ENCODE results near the gene OSBPL8.

The OSBPL8 gene

GRCh38 chr12:76346798-76347420, 212.7 kb downstream of the OSBPL8 start:
- Histone ChIP-seq H3K9me3 (replicated peaks in 1 of 2; ENCODE audit: control insufficient read depth in 2 of 2, insufficient read depth in 1 of 2, low read depth in 1 of 2, low read length in 2 of 2) (no peaks in the 10 kb centered on the region), H4K8ac (ENCODE audit: low read depth, low read length) (no peak overlapping the region), H3K4me3 (ENCODE audit: low read length in 2 of 2) (peak overlapping the region in 1 of 2 donors; percentile 80), H3K27me3 (ENCODE audit: control insufficient read depth in 3 of 3, insufficient read depth in 3 of 3, low read depth in 1 of 3, low read length in 3 of 3) (no peaks in the 10 kb centered on the region), H3K4ac (ENCODE audit: low read length) (no peak overlapping the region), H3K18ac (ENCODE audit: low read length) (no peak overlapping the region), H2BK12ac (ENCODE audit: low read length) (no peak overlapping the region), H3K4me1 (ENCODE audit: control insufficient read depth in 2 of 2, insufficient read depth in 1 of 2, low read depth in 1 of 2, low read length in 2 of 2) (peaks cover 6 to 7% of the 10 kb centered on the region in 2 donors), H3K14ac (ENCODE audit: low read length) (no peak overlapping the region), H3K4me2 (ENCODE audit: insufficient read depth, low read length, poor library complexity, severe bottlenecking) (no peak overlapping the region), H2AK5ac (ENCODE audit: low read depth, low read length) (no peak overlapping the region), H2BK120ac (ENCODE audit: low read depth, low read length) (no peak overlapping the region), H3K36me3 (replicated peaks in 1 of 2; ENCODE audit: control insufficient read depth in 2 of 2, insufficient read depth in 2 of 2, low read length in 2 of 2) (peaks cover 0 to 6% of the 10 kb centered on the region in 2 donors), H3K79me1 (ENCODE audit: low read depth, low read length) (no peaks in the 10 kb centered on the region), H2BK15ac (ENCODE audit: low read length) (no peak overlapping the region), H2BK5ac (ENCODE audit: low read length) (no peak overlapping the region), H3K27ac (replicated peaks; ENCODE audit: low read length) (no peak overlapping the region), H3K23ac (ENCODE audit: low read depth, low read length, poor library complexity) (no peak overlapping the region), H2AFZ (ENCODE audit: low read length) (no peak overlapping the region), H3K9ac (ENCODE audit: low read depth, low read length, poor library complexity) (no peak overlapping the region), H4K91ac (ENCODE audit: low read depth, low read length, poor library complexity) (no peak overlapping the region)
- WGBS, 2 donors (ENCODE audit: extremely low coverage in 2 of 2, insufficient read length in 2 of 2, insufficient replicate concordance in 1 of 2), result no CpG with 5 or more reads among the region's 4 CpGs
- no peak for DNase-seq (ENCODE audit: low spot score)

- Histone ChIP-seq H2AK5ac (ENCODE audit: low read depth, low read length) (no peak overlapping the region), H3K18ac (ENCODE audit: low read length) (no peak overlapping the region), H3K4me3 (ENCODE audit: low read length in 2 of 2) (no peak overlapping the region), H3K4ac (ENCODE audit: low read length) (no peak overlapping the region), H2AFZ (ENCODE audit: low read length) (no peak overlapping the region), H3K9me3 (replicated peaks in 1 of 2; ENCODE audit: control insufficient read depth in 2 of 2, insufficient read depth in 1 of 2, low read depth in 1 of 2, low read length in 2 of 2) (no peaks in the 10 kb centered on the region), H3K79me1 (ENCODE audit: low read depth, low read length) (no peaks in the 10 kb centered on the region), H3K27ac (replicated peaks; ENCODE audit: low read length) (no peak overlapping the region), H3K23ac (ENCODE audit: low read depth, low read length, poor library complexity) (no peak overlapping the region), H3K14ac (ENCODE audit: low read length) (no peak overlapping the region), H4K8ac (ENCODE audit: low read depth, low read length) (no peak overlapping the region), H2BK15ac (ENCODE audit: low read length) (no peak overlapping the region), H4K91ac (ENCODE audit: low read depth, low read length, poor library complexity) (no peak overlapping the region), H2BK5ac (ENCODE audit: low read length) (no peak overlapping the region), H3K9ac (ENCODE audit: low read depth, low read length, poor library complexity) (no peak overlapping the region), H3K36me3 (replicated peaks in 1 of 2; ENCODE audit: control insufficient read depth in 2 of 2, insufficient read depth in 2 of 2, low read length in 2 of 2) (peaks cover 0 to 6% of the 10 kb centered on the region in 2 donors), H3K4me1 (ENCODE audit: control insufficient read depth in 2 of 2, insufficient read depth in 1 of 2, low read depth in 1 of 2, low read length in 2 of 2) (peaks cover 6 to 7% of the 10 kb centered on the region in 2 donors), H2BK12ac (ENCODE audit: low read length) (no peak overlapping the region), H2BK120ac (ENCODE audit: low read depth, low read length) (no peak overlapping the region), H3K4me2 (ENCODE audit: insufficient read depth, low read length, poor library complexity, severe bottlenecking) (no peak overlapping the region), H3K27me3 (ENCODE audit: control insufficient read depth in 3 of 3, insufficient read depth in 3 of 3, low read depth in 1 of 3, low read length in 3 of 3) (no peaks in the 10 kb centered on the region)
- no peak for DNase-seq (ENCODE audit: low spot score)
- no CpG with 5 or more reads among the region's 4 CpGs for WGBS, 2 donors (ENCODE audit: extremely low coverage in 2 of 2, insufficient read length in 2 of 2, insufficient replicate concordance in 1 of 2)
Measured at GRCh38 chr12:76346236-76346635, 213.3 kb downstream of the OSBPL8 start.

- no peak overlapping the region for H3K14ac ChIP-seq (ENCODE audit: low read length)
- H2AK5ac ChIP-seq (ENCODE audit: low read depth, low read length), result no peak overlapping the region
- no peaks in the 10 kb centered on the region for H3K27me3 ChIP-seq (ENCODE audit: control insufficient read depth in 3 of 3, insufficient read depth in 3 of 3, low read depth in 1 of 3, low read length in 3 of 3)
- no peak overlapping the region for H2BK12ac ChIP-seq (ENCODE audit: low read length)
- H4K8ac ChIP-seq (ENCODE audit: low read depth, low read length), result no peak overlapping the region
- H4K91ac ChIP-seq (ENCODE audit: low read depth, low read length, poor library complexity), result no peak overlapping the region
- no peak overlapping the region for H3K27ac ChIP-seq (replicated peaks; ENCODE audit: low read length)
- no peak overlapping the region for H2BK120ac ChIP-seq (ENCODE audit: low read depth, low read length)
- H3K9ac ChIP-seq (ENCODE audit: low read depth, low read length, poor library complexity), result no peak overlapping the region
- H3K4ac ChIP-seq (ENCODE audit: low read length), result no peak overlapping the region
- no peak overlapping the region for H2BK15ac ChIP-seq (ENCODE audit: low read length)
- H2AFZ ChIP-seq (ENCODE audit: low read length), result no peak overlapping the region
- H3K9me3 ChIP-seq (replicated peaks in 1 of 2; ENCODE audit: control insufficient read depth in 2 of 2, insufficient read depth in 1 of 2, low read depth in 1 of 2, low read length in 2 of 2), result no peaks in the 10 kb centered on the region
- H3K36me3 ChIP-seq (replicated peaks in 1 of 2; ENCODE audit: control insufficient read depth in 2 of 2, insufficient read depth in 2 of 2, low read length in 2 of 2), result peaks cover 0 to 6% of the 10 kb centered on the region in 2 donors
- H3K4me3 ChIP-seq (ENCODE audit: low read length in 2 of 2), result no peak overlapping the region
- no peak overlapping the region for H2BK5ac ChIP-seq (ENCODE audit: low read length)
- no peak for DNase-seq (ENCODE audit: low spot score)
- H3K18ac ChIP-seq (ENCODE audit: low read length), result no peak overlapping the region
- no peak overlapping the region for H3K4me2 ChIP-seq (ENCODE audit: insufficient read depth, low read length, poor library complexity, severe bottlenecking)
- WGBS, 2 donors (ENCODE audit: extremely low coverage in 2 of 2, insufficient read length in 2 of 2, insufficient replicate concordance in 1 of 2), result no CpG with 5 or more reads among the region's 1 CpG
- peaks cover 6 to 7% of the 10 kb centered on the region in 2 donors for H3K4me1 ChIP-seq (ENCODE audit: control insufficient read depth in 2 of 2, insufficient read depth in 1 of 2, low read depth in 1 of 2, low read length in 2 of 2)
- H3K79me1 ChIP-seq (ENCODE audit: low read depth, low read length), result no peaks in the 10 kb centered on the region
- H3K23ac ChIP-seq (ENCODE audit: low read depth, low read length, poor library complexity), result no peak overlapping the region
Measured at GRCh38 chr12:76345569-76345968, 214.0 kb downstream of the OSBPL8 start.

- no peak overlapping the region for H2BK15ac ChIP-seq (ENCODE audit: low read length)
- DNase-seq (ENCODE audit: low spot score), result no peak
- no peaks in the 10 kb centered on the region for H3K4me1 ChIP-seq (ENCODE audit: control insufficient read depth in 2 of 2, insufficient read depth in 1 of 2, low read depth in 1 of 2, low read length in 2 of 2)
- no peak overlapping the region for H4K8ac ChIP-seq (ENCODE audit: low read depth, low read length)
- no peak overlapping the region for H3K9ac ChIP-seq (ENCODE audit: low read depth, low read length, poor library complexity)
- H3K27me3 ChIP-seq (ENCODE audit: control insufficient read depth in 3 of 3, insufficient read depth in 3 of 3, low read depth in 1 of 3, low read length in 3 of 3), result no peaks in the 10 kb centered on the region
- no peak overlapping the region for H3K4ac ChIP-seq (ENCODE audit: low read length)
- no peak overlapping the region for H2BK5ac ChIP-seq (ENCODE audit: low read length)
- no peak overlapping the region for H3K18ac ChIP-seq (ENCODE audit: low read length)
- H3K4me2 ChIP-seq (ENCODE audit: insufficient read depth, low read length, poor library complexity, severe bottlenecking), result no peak overlapping the region
- H3K4me3 ChIP-seq (ENCODE audit: low read length in 2 of 2), result no peak overlapping the region
- no peak overlapping the region for H3K27ac ChIP-seq (replicated peaks; ENCODE audit: low read length)
- H2AK5ac ChIP-seq (ENCODE audit: low read depth, low read length), result no peak overlapping the region
- no CpG with 5 or more reads among the region's 5 CpGs for WGBS, 2 donors (ENCODE audit: extremely low coverage in 2 of 2, insufficient read length in 2 of 2, insufficient replicate concordance in 1 of 2)
- no peak overlapping the region for H3K23ac ChIP-seq (ENCODE audit: low read depth, low read length, poor library complexity)
- H3K79me1 ChIP-seq (ENCODE audit: low read depth, low read length), result no peaks in the 10 kb centered on the region
- H2BK12ac ChIP-seq (ENCODE audit: low read length), result no peak overlapping the region
- peaks cover 0 to 6% of the 10 kb centered on the region in 2 donors for H3K36me3 ChIP-seq (replicated peaks in 1 of 2; ENCODE audit: control insufficient read depth in 2 of 2, insufficient read depth in 2 of 2, low read length in 2 of 2)
- H3K9me3 ChIP-seq (replicated peaks in 1 of 2; ENCODE audit: control insufficient read depth in 2 of 2, insufficient read depth in 1 of 2, low read depth in 1 of 2, low read length in 2 of 2), result peaks cover 0 to 2% of the 10 kb centered on the region in 2 donors
- no peak overlapping the region for H4K91ac ChIP-seq (ENCODE audit: low read depth, low read length, poor library complexity)
- H2AFZ ChIP-seq (ENCODE audit: low read length), result no peak overlapping the region
- no peak overlapping the region for H3K14ac ChIP-seq (ENCODE audit: low read length)
- no peak overlapping the region for H2BK120ac ChIP-seq (ENCODE audit: low read depth, low read length)
Measured at GRCh38 chr12:76341436-76342030, 218.0 kb downstream of the OSBPL8 start.
